Measurements from ENCODE around the gene PEDS1. TPM values are rescaled to one million over a fixed set of nuclear protein-coding genes. Genes with fewer than 3 reads are reported as not detected.

Gene PEDS1
- total and polyA plus RNA-seq, 2 of the 13 experiments (the other 11 are each of a cell fraction or from before 2014, with no cell fraction given), result 30.5 to 93.9 TPM

DNA sequence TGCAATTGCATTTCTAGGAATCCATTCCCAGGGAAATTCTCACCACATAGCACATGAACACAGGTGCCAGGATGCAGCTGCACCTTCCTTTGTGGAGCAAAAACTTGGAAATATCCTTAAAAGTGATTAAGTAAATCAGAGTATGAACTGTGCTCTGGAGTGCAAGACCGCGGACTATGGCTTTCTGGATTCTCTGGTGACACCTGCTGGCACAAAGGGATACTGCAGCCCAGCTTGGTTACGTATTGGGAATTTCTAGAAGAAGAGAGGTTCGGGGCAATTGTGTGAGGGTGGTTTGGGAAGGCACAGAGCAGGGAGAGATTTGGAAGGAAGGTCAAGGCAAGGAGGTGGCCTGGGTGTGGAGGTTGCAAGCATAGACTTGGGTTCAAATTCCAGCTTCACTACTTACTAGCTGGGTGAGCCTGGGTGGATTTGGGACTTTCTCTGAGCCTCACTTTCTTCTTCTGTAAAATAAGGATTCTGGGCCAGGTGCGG lies 15.9 kb upstream of the PEDS1 start (continued):
- TF ChIP-seq ARID3A (IDR thresholded peaks at IDR 0.05; ENCODE audit: low read depth, low read length), result peak; percentile 69; the same call in 1 of the 2 replicates
- 0 out of 2 replicates have a peak, but pooled peaks have one; percentile 47 for TF ChIP-seq ZNF317 (CRISPR knock-in tag; IDR thresholded peaks at IDR 0.05)
- TF ChIP-seq ZNF790 (CRISPR knock-in tag; IDR thresholded peaks at IDR 0.05; ENCODE audit: borderline replicate concordance), result peak; percentile 26
- TF ChIP-seq KLF16 (CRISPR knock-in tag; IDR thresholded peaks at IDR 0.05), result peak in 1 of 2 experiments; percentile 79; a peak in 2 of 4 replicates
- TF ChIP-seq CREB1 (IDR thresholded peaks at IDR 0.05), result no peak
- TF ChIP-seq CREB1 (CRISPR knock-in tag; IDR thresholded peaks at IDR 0.05), result no peak
- TF ChIP-seq CEBPG (CRISPR knock-in tag; IDR thresholded peaks at IDR 0.05), result peak; percentile 36; the same call in 1 of the 2 replicates
- peak; percentile 62; the same call in 1 of the 2 replicates for TF ChIP-seq ZNF335 (CRISPR knock-in tag; IDR thresholded peaks at IDR 0.05)
- TF ChIP-seq ZGPAT (CRISPR knock-in tag; IDR thresholded peaks at IDR 0.05), result peak; percentile 73
- peak; percentile 49 for TF ChIP-seq SALL1 (CRISPR knock-in tag; IDR thresholded peaks at IDR 0.05)
- TF ChIP-seq ZBTB20 (CRISPR knock-in tag; IDR thresholded peaks at IDR 0.05; ENCODE audit: borderline replicate concordance, low read depth), result no peak
- TF ChIP-seq ZNF792 (CRISPR knock-in tag; IDR thresholded peaks at IDR 0.05), result peak; percentile 76; the same call in 1 of the 2 replicates
- TF ChIP-seq FOXA3 (CRISPR knock-in tag; IDR thresholded peaks at IDR 0.05), result peak; percentile 40; the same call in 1 of the 2 replicates
- TF ChIP-seq NFE2L1 (CRISPR knock-in tag; IDR thresholded peaks at IDR 0.05; ENCODE audit: borderline replicate concordance), result no peak
- TF ChIP-seq, protein P1, sequence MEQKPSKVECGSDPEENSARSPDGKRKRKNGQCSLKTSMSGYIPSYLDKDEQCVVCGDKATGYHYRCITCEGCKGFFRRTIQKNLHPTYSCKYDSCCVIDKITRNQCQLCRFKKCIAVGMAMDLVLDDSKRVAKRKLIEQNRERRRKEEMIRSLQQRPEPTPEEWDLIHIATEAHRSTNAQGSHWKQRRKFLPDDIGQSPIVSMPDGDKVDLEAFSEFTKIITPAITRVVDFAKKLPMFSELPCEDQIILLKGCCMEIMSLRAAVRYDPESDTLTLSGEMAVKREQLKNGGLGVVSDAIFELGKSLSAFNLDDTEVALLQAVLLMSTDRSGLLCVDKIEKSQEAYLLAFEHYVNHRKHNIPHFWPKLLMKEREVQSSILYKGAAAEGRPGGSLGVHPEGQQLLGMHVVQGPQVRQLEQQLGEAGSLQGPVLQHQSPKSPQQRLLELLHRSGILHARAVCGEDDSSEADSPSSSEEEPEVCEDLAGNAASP (CRISPR knock-in tag; IDR thresholded peaks at IDR 0.05; ENCODE audit: borderline replicate concordance), result 0 out of 2 replicates have a peak, but pooled peaks have one; percentile 55
- TF ChIP-seq ELF4 (CRISPR knock-in tag; IDR thresholded peaks at IDR 0.05; ENCODE audit: borderline replicate concordance), result no peak; the same call in none of the 2 replicates
- TF ChIP-seq ATAD3A (CRISPR knock-in tag; IDR thresholded peaks at IDR 0.05), result no peak
- no peak for TF ChIP-seq REPIN1 (CRISPR knock-in tag; IDR thresholded peaks at IDR 0.05; ENCODE audit: borderline replicate concordance, low read depth)
- peak; percentile 74 for TF ChIP-seq ZNF331 (CRISPR knock-in tag; IDR thresholded peaks at IDR 0.05)
- TF ChIP-seq NRL (CRISPR knock-in tag; IDR thresholded peaks at IDR 0.05; ENCODE audit: borderline replicate concordance), result no peak
- TF ChIP-seq ZNF644 (CRISPR knock-in tag; IDR thresholded peaks at IDR 0.05; ENCODE audit: low read depth), result no peak
- 0 out of 2 replicates have a peak, but pooled peaks have one; percentile 11 for TF ChIP-seq ZNF761 (CRISPR knock-in tag; conservative IDR thresholded peaks at IDR 0.05)
- TF ChIP-seq ARID4A (CRISPR knock-in tag; IDR thresholded peaks at IDR 0.05; ENCODE audit: borderline replicate concordance), result peak; percentile 56

All from HepG2 (cell line).